Calu3 (cell line): ENCODE results near the gene STAG1. TPM values are rescaled to one million over a fixed set of nuclear protein-coding genes. Genes with fewer than 3 reads are reported as not detected.

Experiments
- BruUV-seq: library from RNA; stranded (reverse); fragments of 400-500 nt; replicated peaks from 2 replicates; lab custom pipeline; 2021; lab: Mats Ljungman, UMichigan
- CTCF ChIA-PET: fragments of 300-600 bp; sonication (Branson Sonifier 250); formaldehyde crosslinking; loops from one replicate; lab custom pipeline; 2022; ENCODE audit warnings: antibody characterized with exemption; lab: Charles Lee
- DNase-seq: peaks from one replicate; pipeline ENCODE4 v3.0.0; 2022
- H3K27ac Mint-ChIP-seq: one replicate; pipeline ENCODE4 v1.8.0; 2022; ENCODE audit warnings: mixed read lengths; ENCODE audit not compliant: unreplicated experiment
- H3K27me3 Mint-ChIP-seq: one replicate; pipeline ENCODE4 v1.8.0; 2022; ENCODE audit warnings: mixed read lengths; ENCODE audit not compliant: unreplicated experiment
- H3K36me3 Mint-ChIP-seq: one replicate; pipeline ENCODE4 v1.8.0; 2022; ENCODE audit warnings: mild to moderate bottlenecking, moderate library complexity, mixed read lengths; ENCODE audit not compliant: insufficient read depth, unreplicated experiment
- H3K4me1 Mint-ChIP-seq: one replicate; pipeline ENCODE4 v1.8.0; 2022; ENCODE audit warnings: mild to moderate bottlenecking, low read depth, mixed read lengths; ENCODE audit not compliant: unreplicated experiment
- H3K4me3 Mint-ChIP-seq: one replicate; pipeline ENCODE4 v1.8.0; 2022; ENCODE audit warnings: mild to moderate bottlenecking, low read depth, moderate library complexity, mixed read lengths; ENCODE audit not compliant: unreplicated experiment
- H3K9me3 Mint-ChIP-seq: one replicate; pipeline ENCODE4 v1.8.0; 2022; ENCODE audit warnings: low read depth, mixed read lengths; ENCODE audit not compliant: unreplicated experiment
- CTCF ChIP-seq: fragments of 200-600 bp; IDR thresholded peaks from one replicate; pipeline ENCODE4 v1.8.0; 2022; ENCODE audit warnings: antibody characterized with exemption; ENCODE audit not compliant: unreplicated experiment
- intact Hi-C: fragments of 100-400 bp; cut with micrococcal nuclease; formaldehyde crosslinking; loops from one replicate; pipeline ENCODE4 v1.10.0; 2022; ENCODE audit not compliant: unreplicated experiment
- total RNA-seq: library from RNA; stranded (reverse); gene quantifications from 2 replicates; pipeline ENCODE4 v1.2.3, GENCODE V29; 2022

Gene STAG1
- total RNA-seq, 1 experiment from 2014 or later = 39.3 TPM

DNA sequence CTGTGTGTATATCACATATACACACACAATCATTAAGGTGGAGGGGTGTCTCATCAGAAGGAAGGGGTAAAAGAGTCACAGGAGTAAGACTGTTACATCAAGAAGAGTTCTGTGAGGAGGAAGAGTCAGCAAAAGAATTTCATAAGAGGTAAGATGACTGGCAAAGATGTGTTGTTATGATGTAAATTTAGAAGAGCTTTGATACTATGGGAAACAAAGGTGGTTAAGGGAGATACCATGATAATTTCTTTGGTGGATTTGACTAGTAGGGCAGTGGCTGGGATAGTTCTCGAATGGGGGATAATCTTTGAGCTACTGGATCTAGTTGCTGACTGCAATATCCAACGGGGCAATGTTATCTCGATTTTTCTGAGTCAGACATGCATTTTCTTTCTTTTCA lies 61.6 kb downstream of the STAG1 start:
- Mint-ChIP-seq H3K9me3 (peaks cover 2% of the 10 kb centered on the region), H3K27ac (no peak overlapping the region), H3K4me1 (no peaks in the 10 kb centered on the region), H3K4me3 (no peak overlapping the region), H3K27me3 (no peaks in the 10 kb centered on the region), H3K36me3 (no peaks in the 10 kb centered on the region)
- TF ChIP-seq CTCF = no peak
- DNase-seq = no peak
- intact Hi-C loops = no loop called here
- no TSS peak for BruUV-seq
- CTCF ChIA-PET = interaction anchor here (0.6 to 0.7 kb wide), 2 partner anchors 14 to 309 kb away, joined by 4 to 5 read pairs; no protein-coding TSS in a partner anchor

DNA sequence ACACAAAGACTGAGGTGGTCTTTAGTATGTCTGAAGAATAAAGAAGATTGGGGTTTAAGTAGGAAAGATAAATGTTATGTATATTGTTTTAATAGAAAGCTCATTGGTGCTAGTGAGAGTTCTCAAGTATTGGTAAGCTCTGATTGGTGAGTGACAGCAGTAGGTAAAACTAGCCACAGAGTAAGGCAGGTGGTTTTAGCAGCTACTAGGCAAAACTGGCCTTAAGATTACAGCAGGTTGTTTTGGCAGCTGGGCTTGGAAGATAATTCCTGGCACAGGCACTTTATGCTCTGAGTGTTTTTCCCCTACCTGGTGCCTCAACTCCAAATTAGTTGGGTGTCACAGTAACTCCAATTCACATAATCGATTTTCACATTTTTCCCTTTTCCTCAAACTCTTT lies 66.3 kb downstream of the STAG1 start:
- intact Hi-C loops = no loop called here
- CTCF ChIA-PET = no interaction called here
- Mint-ChIP-seq H3K9me3 (no peaks in the 10 kb centered on the region), H3K27ac (no peak overlapping the region), H3K4me3 (no peak overlapping the region), H3K36me3 (no peaks in the 10 kb centered on the region), H3K4me1 (no peaks in the 10 kb centered on the region), H3K27me3 (no peaks in the 10 kb centered on the region)
- no peak for DNase-seq
- no peak for TF ChIP-seq CTCF
- BruUV-seq = no TSS peak

DNA sequence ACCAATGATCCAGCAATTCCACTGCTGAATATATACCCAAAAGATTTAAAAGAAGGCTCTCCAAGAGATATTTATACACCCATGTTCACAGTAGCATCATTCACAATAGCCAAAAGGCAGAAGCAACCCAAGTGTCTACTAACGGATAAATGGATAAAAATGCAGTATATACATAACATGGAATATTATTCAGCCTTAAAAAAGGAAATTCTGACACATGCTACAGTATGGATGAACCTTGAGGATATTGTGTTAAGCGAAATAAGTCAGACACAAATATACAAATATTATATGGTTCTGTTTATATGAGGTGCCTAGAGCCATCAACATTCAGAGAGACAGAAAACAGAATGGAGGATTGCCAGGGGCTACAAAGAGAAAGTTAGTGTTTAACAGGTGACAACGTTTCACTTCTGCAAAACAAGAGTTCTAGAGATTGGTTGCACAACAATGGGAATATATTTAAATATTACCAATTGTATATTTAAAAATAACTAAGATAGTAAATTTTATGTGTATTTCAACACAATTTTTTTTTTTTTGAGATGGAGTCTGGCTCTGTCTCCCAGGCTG lies 69.4 kb downstream of the STAG1 start:
- Mint-ChIP-seq H3K9me3 (no peaks in the 10 kb centered on the region), H3K27me3 (no peaks in the 10 kb centered on the region), H3K36me3 (no peaks in the 10 kb centered on the region), H3K4me3 (no peak overlapping the region), H3K4me1 (no peaks in the 10 kb centered on the region), H3K27ac (no peak overlapping the region)
- no peak for DNase-seq
- BruUV-seq = no TSS peak
- CTCF ChIA-PET = no interaction called here
- intact Hi-C loops = no loop called here
- no peak for TF ChIP-seq CTCF

- no peak overlapping the region for H3K4me3 Mint-ChIP-seq
- no TSS peak for BruUV-seq
- intact Hi-C loops = no loop called here
- H3K27me3 Mint-ChIP-seq = no peaks in the 10 kb centered on the region
- H3K4me1 Mint-ChIP-seq = no peaks in the 10 kb centered on the region
- CTCF ChIA-PET = interaction anchor here (0.6 to 0.7 kb wide), 2 partner anchors 25 to 53 kb away, joined by 3 read pairs; no protein-coding TSS in a partner anchor
- H3K27ac Mint-ChIP-seq = no peak overlapping the region
- no peaks in the 10 kb centered on the region for H3K9me3 Mint-ChIP-seq
- H3K36me3 Mint-ChIP-seq = no peaks in the 10 kb centered on the region
- no peak for TF ChIP-seq CTCF
- no peak for DNase-seq
Measured at GRCh38 chr3:136678981-136679380, 73.2 kb downstream of the STAG1 start.
